ENCODE data around the gene PRDM16. TPM values are rescaled to one million over a fixed set of nuclear protein-coding genes. Genes with fewer than 3 reads are reported as not detected.

The PRDM16 gene
- total RNA-seq, 1 donor from 2014 or later, result 84.2 TPM

- Histone ChIP-seq H3K27ac (peak overlapping the region; percentile 14 to 27), H3K9me3 (no peaks in the 10 kb centered on the region), H3K36me3 (peaks cover 2 to 6% of the 10 kb centered on the region in 2 donors), H3K27me3 (no peaks in the 10 kb centered on the region), H3K4me1 (peaks cover 13 to 31% of the 10 kb centered on the region in 2 donors), H3K4me3 (no peak overlapping the region)
- TF ChIP-seq CTCF (IDR thresholded peaks at IDR 0.05), result no peak
- intact Hi-C loops (cut with DNase I), result no loop called here
- no peak for DNase-seq (ENCODE audit: low spot score in 2 of 2)
Measured at GRCh38 chr1:3381901-3382300, 312.9 kb downstream of the PRDM16 start.

- intact Hi-C loops (cut with DNase I), result no loop called here
- Histone ChIP-seq H3K27me3 (no peaks in the 10 kb centered on the region), H3K9me3 (no peaks in the 10 kb centered on the region), H3K4me3 (no peak overlapping the region), H3K36me3 (peaks cover 2 to 6% of the 10 kb centered on the region in 2 donors), H3K27ac (peak overlapping the region; percentile 14 to 27), H3K4me1 (peaks cover 13 to 31% of the 10 kb centered on the region in 2 donors)
- no peak for TF ChIP-seq CTCF (IDR thresholded peaks at IDR 0.05)
- no peak for DNase-seq (ENCODE audit: low spot score in 2 of 2)
Measured at GRCh38 chr1:3382326-3383057, 313.5 kb downstream of the PRDM16 start.

- Histone ChIP-seq H3K27ac (peak overlapping the region in 1 of 2 donors; percentile 47), H3K27me3 (no peaks in the 10 kb centered on the region), H3K36me3 (peaks cover 2 to 6% of the 10 kb centered on the region in 2 donors), H3K4me1 (peaks cover 13 to 33% of the 10 kb centered on the region in 2 donors), H3K9me3 (no peaks in the 10 kb centered on the region), H3K4me3 (no peak overlapping the region)
- no peak for TF ChIP-seq CTCF (IDR thresholded peaks at IDR 0.05)
- DNase-seq (ENCODE audit: low spot score in 2 of 2), result no peak
- intact Hi-C loops (cut with DNase I), result no loop called here
Measured at GRCh38 chr1:3383679-3384078, 314.7 kb downstream of the PRDM16 start.

GRCh38 chr1:3384407-3384806 is 315.4 kb downstream of the PRDM16 start:
- no peak for DNase-seq (ENCODE audit: low spot score in 2 of 2)
- H3K4me3 ChIP-seq, result no peak overlapping the region
- intact Hi-C loops (cut with DNase I), result no loop called here
- H3K9me3 ChIP-seq, result no peaks in the 10 kb centered on the region
- H3K36me3 ChIP-seq, result peaks cover 2 to 6% of the 10 kb centered on the region in 2 donors
- peak overlapping the region in 1 of 2 donors; percentile 47 for H3K27ac ChIP-seq
- no peak for TF ChIP-seq CTCF (IDR thresholded peaks at IDR 0.05)
- peaks cover 13 to 37% of the 10 kb centered on the region in 2 donors for H3K4me1 ChIP-seq
- no peaks in the 10 kb centered on the region for H3K27me3 ChIP-seq

GRCh38 chr1:3386205-3387002 is 317.4 kb downstream of the PRDM16 start:
- no peaks in the 10 kb centered on the region for H3K9me3 ChIP-seq
- no peak for DNase-seq (ENCODE audit: low spot score in 2 of 2)
- no peaks in the 10 kb centered on the region for H3K27me3 ChIP-seq
- peaks cover 13 to 33% of the 10 kb centered on the region in 2 donors for H3K4me1 ChIP-seq
- no peak for TF ChIP-seq CTCF (IDR thresholded peaks at IDR 0.05)
- no peak overlapping the region for H3K4me3 ChIP-seq
- peaks cover 2 to 6% of the 10 kb centered on the region in 2 donors for H3K36me3 ChIP-seq
- intact Hi-C loops (cut with DNase I), result no loop called here
- peak overlapping the region in 1 of 2 donors; percentile 14 for H3K27ac ChIP-seq

Measured in ascending aorta (tissue), 2 donors.